Keratinocyte (primary cell): ENCODE data around the gene PHYH. TPM values are rescaled to one million over a fixed set of nuclear protein-coding genes. Genes with fewer than 3 reads are reported as not detected.

Experiments used
- DNase-seq: peaks from one replicate; pipeline ENCODE4 v3.0.0-alpha.2; 2011; ENCODE audit warnings: low read depth, missing footprints, low spot score
- FAIRE-seq: peaks from 2 replicates; lab custom pipeline; 2011; peaks lifted over from hg19 to GRCh38; lab: Jason Lieb, UNC
- H2AFZ ChIP-seq: 2 replicates; pipeline ENCODE4 v1.6.0; 2012; ENCODE audit warnings: low read length, control low read depth, inconsistent platforms; ENCODE audit not compliant: control insufficient read depth
- H3K27ac ChIP-seq: 2 replicates; pipeline ENCODE4 v1.5.1; 2011; ENCODE audit warnings: low read length; ENCODE audit not compliant: control insufficient read depth, insufficient read depth
- H3K27me3 ChIP-seq: 3 replicates; pipeline ENCODE4 v1.6.0; 2011; ENCODE audit warnings: low read length; ENCODE audit not compliant: control insufficient read depth, insufficient read depth; ENCODE audit errors: extremely low read depth
- H3K36me3 ChIP-seq, 2 experiments: 2 replicates in 1 of 2; 3 replicates in 1 of 2; pipeline ENCODE4 v1.5.1; 2011; ENCODE audit warnings: low read length in 2 of 2, mild to moderate bottlenecking in 1 of 2; ENCODE audit not compliant: control insufficient read depth in 2 of 2, insufficient read depth in 2 of 2; ENCODE audit errors: extremely low read depth in 1 of 2
- H3K4me1 ChIP-seq: 3 replicates; pipeline ENCODE4 v1.5.1; 2011; ENCODE audit warnings: low read length; ENCODE audit not compliant: control insufficient read depth, insufficient read depth; ENCODE audit errors: extremely low read depth
- H3K4me2 ChIP-seq: 3 replicates; pipeline ENCODE4 v1.6.0; 2011; ENCODE audit warnings: low read depth, low read length; ENCODE audit not compliant: control insufficient read depth, insufficient read depth; ENCODE audit errors: extremely low read depth
- H3K4me3 ChIP-seq, 3 experiments: fragments of 200-600 bp in 1 of 3; sonication (generic) in 1 of 3; 2 replicates in 2 of 3; 3 replicates in 1 of 3; pipeline ENCODE4 v1.5.1; 2011 to 2016; ENCODE audit warnings: low read length in 3 of 3, mild to moderate bottlenecking in 3 of 3, control low read depth in 2 of 3, inconsistent platforms in 1 of 3, low read depth in 1 of 3, mixed read lengths in 1 of 3, mixed run types in 1 of 3, moderate library complexity in 1 of 3; ENCODE audit not compliant: control insufficient read depth in 2 of 3, insufficient read depth in 2 of 3; ENCODE audit errors: extremely low read depth in 1 of 3
- H3K79me2 ChIP-seq: 2 replicates; pipeline ENCODE4 v1.6.0; 2012; ENCODE audit warnings: low read length; ENCODE audit not compliant: control insufficient read depth, insufficient read depth
- H3K9ac ChIP-seq: 3 replicates; pipeline ENCODE4 v1.6.0; 2011; ENCODE audit warnings: low read length; ENCODE audit not compliant: control insufficient read depth, insufficient read depth; ENCODE audit errors: extremely low read depth
- H3K9me1 ChIP-seq: 3 replicates; pipeline ENCODE4 v1.6.0; 2011; ENCODE audit warnings: low read length; ENCODE audit not compliant: control insufficient read depth, insufficient read depth; ENCODE audit errors: extremely low read depth
- H3K9me3 ChIP-seq: 2 replicates; pipeline ENCODE4 v1.5.1; 2012; ENCODE audit warnings: low read depth, low read length; ENCODE audit not compliant: control insufficient read depth
- H4K20me1 ChIP-seq: 3 replicates; pipeline ENCODE4 v1.6.0; 2011; ENCODE audit warnings: low read length; ENCODE audit not compliant: control insufficient read depth, insufficient read depth; ENCODE audit errors: extremely low read depth
- EZH2 ChIP-seq: IDR thresholded peaks from one replicate; pipeline ENCODE4 v1.6.1; 2012; ENCODE audit warnings: inconsistent platforms, mild to moderate bottlenecking, low read length, moderate library complexity
- dilution Hi-C: fragments of 300-500 bp; cut with MboI; formaldehyde crosslinking; loops from one replicate; pipeline ENCODE4 v1.7.0; 2020; ENCODE audit warnings: low sequenced_read_pairs; ENCODE audit not compliant: extremely low pct_ligation_motif_present
- polyA plus RNA-seq, 5 experiments: library from polyadenylated mRNA; depleted of rRNA in 3 of 5; stranded (reverse) in 3 of 5; stranded (forward) in 1 of 5; unstranded in 1 of 5; fragments of >200 nt; gene quantifications; 1 replicate in 1 of 5; 2 replicates in 3 of 5; 3 replicates in 1 of 5; pipeline versions ENCODE4 v1.2.1 to v1.2.3, GENCODE V29; 2011 to 2012; ENCODE audit warnings: missing spikeins in 2 of 5, low read depth in 1 of 5, low replicate concordance in 1 of 5
- TF ChIP-seq, protein P1 (sequence below), 3 experiments: IDR thresholded peaks in 1 of 3; conservative IDR thresholded peaks in 1 of 3; optimal IDR thresholded peaks in 1 of 3; 2 replicates in 2 of 3; 3 replicates in 1 of 3; pipeline versions ENCODE3 to v1.5.1; 2011; ENCODE audit warnings: low read length in 3 of 3, mild to moderate bottlenecking in 3 of 3, moderate library complexity in 2 of 3, control low read depth in 1 of 3, inconsistent platforms in 1 of 3; ENCODE audit not compliant: insufficient read depth in 2 of 3; ENCODE audit errors: extremely low read depth in 1 of 3

PHYH gene
- polyA plus RNA-seq, 1 donor (not counting 4 experiments of a cell fraction or from before 2014, with no cell fraction given), result 11.5 TPM

DNA sequence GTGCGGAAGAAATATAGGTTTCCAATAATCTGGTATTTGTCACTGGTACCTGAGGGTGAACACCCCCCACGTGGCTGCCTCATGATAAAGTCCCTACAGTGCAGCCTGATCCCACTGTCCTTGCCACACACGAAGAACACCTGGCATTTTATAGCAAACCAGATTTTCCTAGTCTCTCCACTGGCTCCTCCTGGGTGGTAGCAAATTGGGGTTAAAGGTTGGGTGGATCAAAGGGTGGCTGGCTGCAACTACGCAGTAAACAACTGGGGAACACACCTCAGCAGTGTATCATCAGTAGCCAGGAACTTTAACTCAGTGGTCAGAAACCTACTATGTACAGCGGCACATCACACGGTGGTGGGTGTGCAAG, 37.9 kb upstream of the PHYH start:
- no peaks in the 10 kb centered on the region for H3K9me3 ChIP-seq
- H3K36me3 ChIP-seq, result peaks cover 5 to 20% of the 10 kb centered on the region in 2 experiments
- no peaks in the 10 kb centered on the region for H3K9me1 ChIP-seq
- dilution Hi-C loops, result no loop called here
- no peak for DNase-seq
- peaks cover 25% of the 10 kb centered on the region for H3K79me2 ChIP-seq
- no peaks in the 10 kb centered on the region for H3K27me3 ChIP-seq
- no peak overlapping the region for H3K9ac ChIP-seq
- H3K4me3 ChIP-seq, result no peak overlapping the region
- H3K27ac ChIP-seq, result no peak overlapping the region
- no peak for TF ChIP-seq EZH2
- TF ChIP-seq, protein P1, sequence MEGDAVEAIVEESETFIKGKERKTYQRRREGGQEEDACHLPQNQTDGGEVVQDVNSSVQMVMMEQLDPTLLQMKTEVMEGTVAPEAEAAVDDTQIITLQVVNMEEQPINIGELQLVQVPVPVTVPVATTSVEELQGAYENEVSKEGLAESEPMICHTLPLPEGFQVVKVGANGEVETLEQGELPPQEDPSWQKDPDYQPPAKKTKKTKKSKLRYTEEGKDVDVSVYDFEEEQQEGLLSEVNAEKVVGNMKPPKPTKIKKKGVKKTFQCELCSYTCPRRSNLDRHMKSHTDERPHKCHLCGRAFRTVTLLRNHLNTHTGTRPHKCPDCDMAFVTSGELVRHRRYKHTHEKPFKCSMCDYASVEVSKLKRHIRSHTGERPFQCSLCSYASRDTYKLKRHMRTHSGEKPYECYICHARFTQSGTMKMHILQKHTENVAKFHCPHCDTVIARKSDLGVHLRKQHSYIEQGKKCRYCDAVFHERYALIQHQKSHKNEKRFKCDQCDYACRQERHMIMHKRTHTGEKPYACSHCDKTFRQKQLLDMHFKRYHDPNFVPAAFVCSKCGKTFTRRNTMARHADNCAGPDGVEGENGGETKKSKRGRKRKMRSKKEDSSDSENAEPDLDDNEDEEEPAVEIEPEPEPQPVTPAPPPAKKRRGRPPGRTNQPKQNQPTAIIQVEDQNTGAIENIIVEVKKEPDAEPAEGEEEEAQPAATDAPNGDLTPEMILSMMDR (optimal IDR thresholded peaks at IDR 0.05 in 1 of 3, IDR thresholded peaks at IDR 0.05 in 1 of 3, conservative IDR thresholded peaks at IDR 0.05 in 1 of 3; ENCODE audit: extremely low read depth in 1 of 3, insufficient read depth in 2 of 3, low read length in 3 of 3), result no peak
- no peak overlapping the region for H3K4me2 ChIP-seq
- peaks cover 3% of the 10 kb centered on the region for H3K4me1 ChIP-seq
- H4K20me1 ChIP-seq, result no peaks in the 10 kb centered on the region
- no peak for FAIRE-seq
- H2AFZ ChIP-seq, result no peak overlapping the region

DNA sequence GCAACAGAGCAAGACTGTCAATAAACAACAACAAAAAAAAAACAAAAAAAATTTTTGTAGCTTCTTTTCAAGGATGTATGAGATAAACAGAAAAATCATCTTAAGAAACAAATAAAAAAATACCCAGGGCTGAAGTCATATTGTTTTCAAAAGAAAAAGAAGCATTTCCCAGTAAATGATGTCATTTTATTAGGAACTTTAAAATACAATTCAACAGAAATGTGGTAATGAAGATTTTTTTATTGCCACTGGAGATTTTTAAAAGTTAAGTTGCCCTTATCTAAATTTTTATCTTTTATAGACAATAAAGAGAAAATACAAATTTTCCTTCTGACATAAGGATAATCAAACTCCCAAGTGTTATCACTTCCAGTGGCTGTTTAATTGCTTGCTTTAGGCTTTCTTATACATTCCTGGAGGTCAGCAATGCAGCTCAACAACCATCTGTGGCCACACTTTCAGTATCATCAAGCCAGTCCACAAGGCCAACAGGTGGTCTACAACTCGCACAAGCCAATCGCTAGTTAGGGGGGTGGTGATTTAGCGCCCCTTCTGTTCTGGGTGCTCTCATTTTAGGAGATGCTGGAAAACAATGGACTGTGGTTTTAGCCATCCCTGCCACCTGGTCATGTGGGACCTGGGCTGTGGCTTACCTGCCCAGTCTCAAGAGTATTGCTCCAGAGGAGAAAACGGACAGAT, 37.4 kb upstream of the PHYH start:
- FAIRE-seq, result no peak
- TF ChIP-seq, protein P1 (optimal IDR thresholded peaks at IDR 0.05 in 1 of 3, IDR thresholded peaks at IDR 0.05 in 1 of 3, conservative IDR thresholded peaks at IDR 0.05 in 1 of 3; ENCODE audit: extremely low read depth in 1 of 3, insufficient read depth in 2 of 3, low read length in 3 of 3), result no peak
- no peak for TF ChIP-seq EZH2
- Histone ChIP-seq H3K4me3 (no peak overlapping the region), H3K79me2 (peaks cover 22% of the 10 kb centered on the region), H4K20me1 (no peaks in the 10 kb centered on the region), H3K9ac (no peak overlapping the region), H3K4me2 (no peak overlapping the region), H3K4me1 (peaks cover 3% of the 10 kb centered on the region), H3K27me3 (no peaks in the 10 kb centered on the region), H3K9me3 (no peaks in the 10 kb centered on the region), H3K9me1 (no peaks in the 10 kb centered on the region), H2AFZ (no peak overlapping the region), H3K36me3 (peaks cover 5 to 21% of the 10 kb centered on the region in 2 experiments), H3K27ac (no peak overlapping the region)
- dilution Hi-C loops, result no loop called here
- DNase-seq, result no peak
